Measurements from ENCODE around the gene YWHAE.
"Not testable (repeated sequence)": the region's sequence is repeated elsewhere in the genome, so short reads cannot be mapped to it uniquely, and the experiment has no call there.

The YWHAE gene

DNA sequence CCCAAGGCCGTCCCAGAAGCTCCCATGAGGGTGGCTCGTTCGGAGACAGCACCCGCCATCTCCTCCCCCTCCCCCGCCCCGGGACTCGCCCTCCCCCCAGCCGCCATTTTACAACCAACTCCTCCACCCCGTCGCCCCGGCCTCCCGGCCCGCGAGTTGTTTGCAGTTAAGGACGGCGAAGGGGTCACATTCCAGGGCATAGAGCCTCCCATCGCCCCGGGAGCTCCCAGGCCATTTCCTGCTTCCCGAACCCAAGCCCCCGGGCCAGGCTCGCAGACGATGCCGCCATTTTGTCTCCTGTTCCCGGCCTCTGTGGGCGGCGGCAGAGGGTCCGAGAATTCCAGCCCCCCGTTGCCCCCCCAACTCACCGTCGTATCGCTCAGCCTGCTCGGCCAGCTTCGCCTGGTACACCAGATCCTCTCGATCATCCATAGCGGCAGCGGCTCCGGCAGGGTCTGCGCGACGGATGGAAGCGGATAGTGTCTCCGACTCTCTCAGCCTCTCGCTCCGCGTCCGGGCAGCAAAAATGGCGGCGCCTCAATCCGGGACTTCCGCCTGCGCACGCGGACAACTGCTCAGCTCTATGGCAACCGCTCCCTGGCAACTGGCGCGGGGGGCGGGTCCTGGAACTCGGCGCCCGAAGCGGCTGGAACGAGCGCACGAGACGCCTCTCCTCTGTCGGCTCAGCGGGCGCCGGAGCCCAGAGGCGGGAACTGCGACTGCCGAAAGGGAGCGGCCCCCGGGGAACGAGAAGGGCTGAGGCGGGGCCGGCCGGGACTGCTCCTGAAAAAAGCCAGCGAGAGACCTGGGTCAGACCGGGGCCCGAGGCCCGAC, at the start of gene YWHAE:
TSS of gene YWHAE (minus strand) at position 544 of the 834 bp plus-strand sequence. CDS start at position 432, 112 bp downstream.
- Histone ChIP-seq H3K27ac (ENCODE audit: low read depth, low read length) (peak within 1 kb of the TSS; percentile 93), H3K9me3 (ENCODE audit: control insufficient read depth in 1 of 2, low read length in 2 of 2) (no peaks in the 10 kb centered on the region), H3K27me3 (ENCODE audit: control insufficient read depth in 1 of 2, insufficient read depth in 2 of 2, low read length in 2 of 2) (no peaks in the 10 kb centered on the region), H3K4me3 (ENCODE audit: low read depth in 1 of 2, low read length in 2 of 2) (peak within 1 kb of the TSS; percentile 96 to 97), H3K4me1 (ENCODE audit: control insufficient read depth in 1 of 2, insufficient read depth in 2 of 2, low read length in 2 of 2) (peaks cover 13 to 14% of the 10 kb centered on the region in 2 donors), H3K36me3 (ENCODE audit: control insufficient read depth in 1 of 2, insufficient read depth in 2 of 2, low read length in 2 of 2) (peaks cover 0 to 2% of the 10 kb centered on the region in 2 donors), H3K9ac (ENCODE audit: low read depth in 1 of 2, low read length in 2 of 2) (peak within 1 kb of the TSS; percentile 88 to 94)

DNA sequence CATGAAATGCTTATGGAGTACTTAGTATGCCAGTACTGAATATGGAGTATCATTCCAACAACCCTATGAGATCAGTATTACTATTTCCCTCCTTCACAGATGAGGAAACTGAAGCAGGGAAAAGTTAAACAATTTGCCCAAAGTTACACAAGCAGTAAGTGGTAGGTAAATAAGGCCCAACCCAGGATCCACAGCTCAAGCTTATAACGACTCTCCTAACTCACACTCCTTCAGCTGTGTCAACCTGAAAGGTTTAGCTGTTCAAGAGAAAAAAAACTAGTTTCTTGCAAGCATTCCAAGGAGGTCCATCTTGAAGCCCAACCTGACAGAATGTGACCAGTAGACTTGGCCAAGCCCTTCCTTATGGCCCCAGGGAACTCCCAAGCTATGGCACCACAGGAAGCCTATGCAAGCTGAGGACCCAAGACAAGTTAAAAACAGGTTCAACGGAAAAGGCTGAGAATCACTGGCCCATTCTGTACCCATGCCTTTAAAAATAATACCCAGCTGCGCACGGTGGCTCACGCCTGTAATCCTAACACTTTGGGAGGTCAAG, 49.5 kb upstream of the YWHAE start:
- Histone ChIP-seq H3K4me3 (ENCODE audit: low read depth in 1 of 2, low read length in 2 of 2) (no peak overlapping the region), H3K36me3 (ENCODE audit: control insufficient read depth in 1 of 2, insufficient read depth in 2 of 2, low read length in 2 of 2) (peaks cover 0 to 11% of the 10 kb centered on the region in 2 donors), H3K4me1 (ENCODE audit: control insufficient read depth in 1 of 2, insufficient read depth in 2 of 2, low read length in 2 of 2) (peaks cover 18% of the 10 kb centered on the region in 2 donors), H3K9ac (ENCODE audit: low read depth in 1 of 2, low read length in 2 of 2) (no peak overlapping the region), H3K9me3 (ENCODE audit: control insufficient read depth in 1 of 2, low read length in 2 of 2) (no peaks in the 10 kb centered on the region), H3K27ac (ENCODE audit: low read depth, low read length) (no peak overlapping the region), H3K27me3 (ENCODE audit: control insufficient read depth in 1 of 2, insufficient read depth in 2 of 2, low read length in 2 of 2) (no peaks in the 10 kb centered on the region)

DNA sequence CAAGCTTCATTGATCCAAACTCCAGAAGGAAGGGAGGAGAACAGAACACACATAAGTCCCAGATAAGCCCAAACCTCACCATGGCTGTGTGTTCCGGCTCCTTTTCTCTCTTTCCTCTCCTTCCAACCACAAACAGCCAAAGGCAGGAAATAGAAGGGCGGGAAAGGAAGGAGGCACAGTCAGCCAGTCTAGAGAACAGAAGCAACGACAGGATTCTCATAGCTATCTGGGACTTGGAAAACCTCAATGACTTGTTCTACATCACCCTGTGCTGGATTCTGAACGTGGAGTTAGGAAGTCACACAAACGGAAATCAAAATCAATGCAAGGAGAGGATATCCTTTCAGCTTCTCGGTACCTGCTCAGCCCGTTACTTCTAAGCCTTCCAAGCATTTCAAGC, 47.0 kb upstream of the YWHAE start:
- Histone ChIP-seq H3K4me1 (ENCODE audit: control insufficient read depth in 1 of 2, insufficient read depth in 2 of 2, low read length in 2 of 2) (peaks cover 0 to 6% of the 10 kb centered on the region in 2 donors), H3K4me3 (ENCODE audit: low read depth in 1 of 2, low read length in 2 of 2) (no peak overlapping the region), H3K36me3 (ENCODE audit: control insufficient read depth in 1 of 2, insufficient read depth in 2 of 2, low read length in 2 of 2) (peaks cover 0 to 11% of the 10 kb centered on the region in 2 donors), H3K9me3 (ENCODE audit: control insufficient read depth in 1 of 2, low read length in 2 of 2) (no peaks in the 10 kb centered on the region), H3K27ac (ENCODE audit: low read depth, low read length) (no peak overlapping the region), H3K27me3 (ENCODE audit: control insufficient read depth in 1 of 2, insufficient read depth in 2 of 2, low read length in 2 of 2) (no peaks in the 10 kb centered on the region), H3K9ac (ENCODE audit: low read depth in 1 of 2, low read length in 2 of 2) (no peak overlapping the region)

DNA sequence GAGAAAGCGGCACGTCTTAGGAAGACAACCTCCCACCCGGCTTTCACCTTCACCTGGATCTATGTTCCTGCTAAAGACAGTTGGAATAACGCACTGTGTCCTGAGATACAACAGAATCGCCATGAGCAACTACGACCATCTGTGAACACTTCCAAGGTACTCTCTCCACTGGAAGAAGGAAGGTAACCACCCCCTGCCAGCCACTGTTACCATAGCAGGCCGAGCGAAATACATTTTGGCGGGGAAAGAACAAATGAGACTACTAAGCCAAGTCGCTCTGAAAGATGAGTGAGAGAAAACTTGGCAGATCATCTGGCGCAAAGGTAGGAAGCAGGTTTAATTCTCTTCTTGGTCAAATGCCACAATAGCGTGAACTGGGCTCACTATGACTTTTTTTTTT, 46.2 kb upstream of the YWHAE start:
- no peak overlapping the region for H3K27ac ChIP-seq (ENCODE audit: low read depth, low read length)
- H3K9ac ChIP-seq (ENCODE audit: low read depth in 1 of 2, low read length in 2 of 2): no peak overlapping the region
- H3K36me3 ChIP-seq (ENCODE audit: control insufficient read depth in 1 of 2, insufficient read depth in 2 of 2, low read length in 2 of 2): peaks cover 0 to 13% of the 10 kb centered on the region in 2 donors
- no peaks in the 10 kb centered on the region for H3K27me3 ChIP-seq (ENCODE audit: control insufficient read depth in 1 of 2, insufficient read depth in 2 of 2, low read length in 2 of 2)
- H3K9me3 ChIP-seq (ENCODE audit: control insufficient read depth in 1 of 2, low read length in 2 of 2): no peaks in the 10 kb centered on the region
- no peak overlapping the region for H3K4me3 ChIP-seq (ENCODE audit: low read depth in 1 of 2, low read length in 2 of 2)
- peaks cover 0 to 6% of the 10 kb centered on the region in 2 donors for H3K4me1 ChIP-seq (ENCODE audit: control insufficient read depth in 1 of 2, insufficient read depth in 2 of 2, low read length in 2 of 2)

GRCh38 chr17:1445695-1446094, 45.7 kb upstream of the YWHAE start:
- not testable (repeated sequence) for H3K4me1 ChIP-seq (ENCODE audit: control insufficient read depth in 1 of 2, insufficient read depth in 2 of 2, low read length in 2 of 2); H3K9me3 ChIP-seq (ENCODE audit: control insufficient read depth in 1 of 2, low read length in 2 of 2); H3K27me3 ChIP-seq (ENCODE audit: control insufficient read depth in 1 of 2, insufficient read depth in 2 of 2, low read length in 2 of 2); H3K4me3 ChIP-seq (ENCODE audit: low read depth in 1 of 2, low read length in 2 of 2); H3K27ac ChIP-seq (ENCODE audit: low read depth, low read length); H3K9ac ChIP-seq (ENCODE audit: low read depth in 1 of 2, low read length in 2 of 2)
- H3K36me3 ChIP-seq (ENCODE audit: control insufficient read depth in 1 of 2, insufficient read depth in 2 of 2, low read length in 2 of 2): peaks cover 0 to 18% of the 10 kb centered on the region in 2 donors

DNA sequence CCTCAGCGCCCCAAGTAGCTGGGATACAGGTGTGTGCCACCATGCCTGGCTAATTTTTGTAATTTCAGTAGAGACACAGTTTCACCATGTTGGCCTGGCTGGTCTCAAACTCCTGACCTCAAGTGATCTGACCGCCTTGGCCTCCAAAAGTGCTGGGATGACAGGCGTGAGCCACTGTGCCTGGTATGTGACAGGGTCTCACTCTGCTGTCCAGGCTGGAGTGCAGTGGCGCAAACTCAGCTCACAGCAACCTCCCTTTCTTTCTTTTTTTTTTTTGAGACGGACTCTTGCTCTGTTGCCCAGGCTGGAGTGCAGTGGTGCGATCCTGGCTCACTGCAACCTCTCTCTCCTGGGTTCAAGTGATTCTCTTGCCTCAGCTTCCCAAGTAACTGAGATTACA, 42.7 kb upstream of the YWHAE start:
- not testable (repeated sequence) for H3K4me1 ChIP-seq (ENCODE audit: control insufficient read depth in 1 of 2, insufficient read depth in 2 of 2, low read length in 2 of 2); H3K27ac ChIP-seq (ENCODE audit: low read depth, low read length); H3K9me3 ChIP-seq (ENCODE audit: control insufficient read depth in 1 of 2, low read length in 2 of 2); H3K4me3 ChIP-seq (ENCODE audit: low read depth in 1 of 2, low read length in 2 of 2); H3K27me3 ChIP-seq (ENCODE audit: control insufficient read depth in 1 of 2, insufficient read depth in 2 of 2, low read length in 2 of 2); H3K9ac ChIP-seq (ENCODE audit: low read depth in 1 of 2, low read length in 2 of 2)
- peaks cover 0 to 17% of the 10 kb centered on the region in 2 donors for H3K36me3 ChIP-seq (ENCODE audit: control insufficient read depth in 1 of 2, insufficient read depth in 2 of 2, low read length in 2 of 2)

GRCh38 chr17:1442187-1442586, 42.2 kb upstream of the YWHAE start:
- H3K4me1 ChIP-seq (ENCODE audit: control insufficient read depth in 1 of 2, insufficient read depth in 2 of 2, low read length in 2 of 2): peaks cover 0 to 4% of the 10 kb centered on the region in 2 donors
- no peaks in the 10 kb centered on the region for H3K27me3 ChIP-seq (ENCODE audit: control insufficient read depth in 1 of 2, insufficient read depth in 2 of 2, low read length in 2 of 2)
- H3K9ac ChIP-seq (ENCODE audit: low read depth in 1 of 2, low read length in 2 of 2): no peak overlapping the region
- H3K4me3 ChIP-seq (ENCODE audit: low read depth in 1 of 2, low read length in 2 of 2): no peak overlapping the region
- H3K27ac ChIP-seq (ENCODE audit: low read depth, low read length): no peak overlapping the region
- H3K36me3 ChIP-seq (ENCODE audit: control insufficient read depth in 1 of 2, insufficient read depth in 2 of 2, low read length in 2 of 2): peaks cover 0 to 18% of the 10 kb centered on the region in 2 donors
- no peaks in the 10 kb centered on the region for H3K9me3 ChIP-seq (ENCODE audit: control insufficient read depth in 1 of 2, low read length in 2 of 2)

- H3K9me3 ChIP-seq (ENCODE audit: control insufficient read depth in 1 of 2, low read length in 2 of 2): no peaks in the 10 kb centered on the region
- H3K27me3 ChIP-seq (ENCODE audit: control insufficient read depth in 1 of 2, insufficient read depth in 2 of 2, low read length in 2 of 2): no peaks in the 10 kb centered on the region
- H3K4me3 ChIP-seq (ENCODE audit: low read depth in 1 of 2, low read length in 2 of 2): no peak overlapping the region
- H3K4me1 ChIP-seq (ENCODE audit: control insufficient read depth in 1 of 2, insufficient read depth in 2 of 2, low read length in 2 of 2): no peaks in the 10 kb centered on the region
- H3K27ac ChIP-seq (ENCODE audit: low read depth, low read length): no peak overlapping the region
- peaks cover 11 to 24% of the 10 kb centered on the region in 2 donors for H3K36me3 ChIP-seq (ENCODE audit: control insufficient read depth in 1 of 2, insufficient read depth in 2 of 2, low read length in 2 of 2)
- H3K9ac ChIP-seq (ENCODE audit: low read depth in 1 of 2, low read length in 2 of 2): no peak overlapping the region
These were observed 40.9 kb upstream of the YWHAE start for GRCh38 chr17:1440921-1441320.

DNA sequence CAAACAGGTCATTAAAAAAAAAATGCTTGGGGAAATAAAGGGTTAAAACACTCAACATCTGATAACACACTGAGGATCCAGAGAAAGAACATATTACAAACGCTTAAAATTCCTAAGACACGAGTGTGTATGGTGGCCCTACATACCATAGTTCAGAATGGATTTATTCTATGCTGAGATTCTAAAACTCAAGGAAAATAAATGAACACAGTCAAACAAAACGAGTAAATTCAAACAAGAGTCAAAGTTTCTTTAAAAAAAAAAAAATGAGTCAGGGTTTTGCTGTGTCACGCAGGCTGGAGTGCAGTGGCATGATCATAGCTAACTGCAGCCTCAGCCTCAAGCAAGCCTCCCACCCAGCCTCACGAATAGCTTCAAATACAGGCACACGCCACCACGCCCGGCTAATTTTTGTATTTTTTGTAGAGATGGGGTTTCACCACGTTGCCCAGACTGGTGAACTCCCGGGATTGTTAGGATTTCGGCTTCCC, 38.6 kb upstream of the YWHAE start:
- no peaks in the 10 kb centered on the region for H3K27me3 ChIP-seq (ENCODE audit: control insufficient read depth in 1 of 2, insufficient read depth in 2 of 2, low read length in 2 of 2)
- no peaks in the 10 kb centered on the region for H3K9me3 ChIP-seq (ENCODE audit: control insufficient read depth in 1 of 2, low read length in 2 of 2)
- H3K27ac ChIP-seq (ENCODE audit: low read depth, low read length): no peak overlapping the region
- H3K36me3 ChIP-seq (ENCODE audit: control insufficient read depth in 1 of 2, insufficient read depth in 2 of 2, low read length in 2 of 2): peaks cover 22 to 42% of the 10 kb centered on the region in 2 donors
- H3K9ac ChIP-seq (ENCODE audit: low read depth in 1 of 2, low read length in 2 of 2): no peak overlapping the region
- H3K4me3 ChIP-seq (ENCODE audit: low read depth in 1 of 2, low read length in 2 of 2): no peak overlapping the region
- H3K4me1 ChIP-seq (ENCODE audit: control insufficient read depth in 1 of 2, insufficient read depth in 2 of 2, low read length in 2 of 2): peaks cover 0 to 4% of the 10 kb centered on the region in 2 donors

DNA sequence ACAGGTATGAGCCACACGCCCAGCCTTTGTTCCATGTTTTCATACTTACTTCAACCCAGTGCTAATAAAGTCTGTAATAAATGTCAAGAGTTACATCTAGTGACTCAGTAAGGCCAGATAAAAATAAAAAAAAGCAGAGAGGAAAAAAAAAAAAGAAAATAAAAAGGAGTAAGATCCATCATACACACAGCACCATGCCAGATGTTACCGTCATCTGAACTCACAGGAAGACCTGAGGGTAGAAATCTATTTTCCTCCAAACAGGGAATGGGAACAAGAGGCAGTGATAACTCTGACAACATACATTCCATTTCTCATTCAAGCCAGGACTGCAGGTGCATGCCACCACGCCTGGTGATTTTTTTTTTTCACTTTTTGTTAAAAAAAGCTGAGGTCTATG, 35.3 kb upstream of the YWHAE start:
- H3K4me3 ChIP-seq (ENCODE audit: low read depth in 1 of 2, low read length in 2 of 2): no peak overlapping the region
- H3K9ac ChIP-seq (ENCODE audit: low read depth in 1 of 2, low read length in 2 of 2): no peak overlapping the region
- peaks cover 27 to 48% of the 10 kb centered on the region in 2 donors for H3K36me3 ChIP-seq (ENCODE audit: control insufficient read depth in 1 of 2, insufficient read depth in 2 of 2, low read length in 2 of 2)
- peaks cover 0 to 4% of the 10 kb centered on the region in 2 donors for H3K4me1 ChIP-seq (ENCODE audit: control insufficient read depth in 1 of 2, insufficient read depth in 2 of 2, low read length in 2 of 2)
- no peaks in the 10 kb centered on the region for H3K27me3 ChIP-seq (ENCODE audit: control insufficient read depth in 1 of 2, insufficient read depth in 2 of 2, low read length in 2 of 2)
- H3K27ac ChIP-seq (ENCODE audit: low read depth, low read length): no peak overlapping the region
- no peaks in the 10 kb centered on the region for H3K9me3 ChIP-seq (ENCODE audit: control insufficient read depth in 1 of 2, low read length in 2 of 2)
